Measurements from ENCODE around the gene ZNF581.
A peak's percentile ranks its signal among the peaks of the same experiment; 100 is the strongest.

ZNF581 gene

DNA sequence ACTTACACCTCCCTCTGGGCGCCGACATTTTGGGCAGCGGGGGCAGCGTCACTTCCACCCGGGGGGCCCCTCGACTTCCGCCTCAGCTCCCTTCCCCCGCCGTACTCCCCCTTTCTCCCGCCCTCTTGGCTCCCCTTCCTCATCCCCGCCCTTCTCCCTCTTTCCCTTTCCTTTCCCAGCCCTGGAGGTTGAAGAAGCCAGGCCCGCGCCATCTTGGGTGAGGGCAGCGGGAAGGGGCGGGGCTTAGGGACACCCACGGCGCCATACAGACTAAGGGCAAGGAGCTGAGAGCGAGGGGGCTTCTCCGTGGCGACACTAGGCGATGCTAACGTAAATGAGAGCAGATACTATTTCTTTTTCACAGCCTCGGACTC is 44.0 kb upstream of the ZNF581 start, which contains the start of gene FIZ1 (continued):
- TF ChIP-seq, protein P1, sequence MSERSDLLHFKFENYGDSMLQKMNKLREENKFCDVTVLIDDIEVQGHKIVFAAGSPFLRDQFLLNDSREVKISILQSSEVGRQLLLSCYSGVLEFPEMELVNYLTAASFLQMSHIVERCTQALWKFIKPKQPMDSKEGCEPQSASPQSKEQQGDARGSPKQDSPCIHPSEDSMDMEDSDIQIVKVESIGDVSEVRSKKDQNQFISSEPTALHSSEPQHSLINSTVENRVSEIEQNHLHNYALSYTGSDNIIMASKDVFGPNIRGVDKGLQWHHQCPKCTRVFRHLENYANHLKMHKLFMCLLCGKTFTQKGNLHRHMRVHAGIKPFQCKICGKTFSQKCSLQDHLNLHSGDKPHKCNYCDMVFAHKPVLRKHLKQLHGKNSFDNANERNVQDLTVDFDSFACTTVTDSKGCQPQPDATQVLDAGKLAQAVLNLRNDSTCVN (tag by site-specific recombination; optimal IDR thresholded peaks at IDR 0.05): no peak
- TF ChIP-seq ZBTB17 (tag by site-specific recombination; IDR thresholded peaks at IDR 0.05) (peak; percentile 99), ZNF76 (tag by site-specific recombination; IDR thresholded peaks at IDR 0.05; ENCODE audit: borderline replicate concordance, low read depth) (peak; percentile 89), PRDM1 (tag by site-specific recombination; IDR thresholded peaks at IDR 0.05) (peak; percentile 95), ZNF138 (tag by site-specific recombination; IDR thresholded peaks at IDR 0.05; ENCODE audit: borderline replicate concordance) (no peak), ZNF341 (tag by site-specific recombination; IDR thresholded peaks at IDR 0.05; ENCODE audit: low read depth) (0 out of 2 replicates have a peak, but pooled peaks have one; percentile 9), ZBTB7A (tag by site-specific recombination; IDR thresholded peaks at IDR 0.05; ENCODE audit: low read depth) (peak; percentile 88; the same call in 1 of the 2 replicates), ZNF366 (tag by site-specific recombination; conservative IDR thresholded peaks at IDR 0.05) (peak; percentile 100)
- TF ChIP-seq, protein P2, sequence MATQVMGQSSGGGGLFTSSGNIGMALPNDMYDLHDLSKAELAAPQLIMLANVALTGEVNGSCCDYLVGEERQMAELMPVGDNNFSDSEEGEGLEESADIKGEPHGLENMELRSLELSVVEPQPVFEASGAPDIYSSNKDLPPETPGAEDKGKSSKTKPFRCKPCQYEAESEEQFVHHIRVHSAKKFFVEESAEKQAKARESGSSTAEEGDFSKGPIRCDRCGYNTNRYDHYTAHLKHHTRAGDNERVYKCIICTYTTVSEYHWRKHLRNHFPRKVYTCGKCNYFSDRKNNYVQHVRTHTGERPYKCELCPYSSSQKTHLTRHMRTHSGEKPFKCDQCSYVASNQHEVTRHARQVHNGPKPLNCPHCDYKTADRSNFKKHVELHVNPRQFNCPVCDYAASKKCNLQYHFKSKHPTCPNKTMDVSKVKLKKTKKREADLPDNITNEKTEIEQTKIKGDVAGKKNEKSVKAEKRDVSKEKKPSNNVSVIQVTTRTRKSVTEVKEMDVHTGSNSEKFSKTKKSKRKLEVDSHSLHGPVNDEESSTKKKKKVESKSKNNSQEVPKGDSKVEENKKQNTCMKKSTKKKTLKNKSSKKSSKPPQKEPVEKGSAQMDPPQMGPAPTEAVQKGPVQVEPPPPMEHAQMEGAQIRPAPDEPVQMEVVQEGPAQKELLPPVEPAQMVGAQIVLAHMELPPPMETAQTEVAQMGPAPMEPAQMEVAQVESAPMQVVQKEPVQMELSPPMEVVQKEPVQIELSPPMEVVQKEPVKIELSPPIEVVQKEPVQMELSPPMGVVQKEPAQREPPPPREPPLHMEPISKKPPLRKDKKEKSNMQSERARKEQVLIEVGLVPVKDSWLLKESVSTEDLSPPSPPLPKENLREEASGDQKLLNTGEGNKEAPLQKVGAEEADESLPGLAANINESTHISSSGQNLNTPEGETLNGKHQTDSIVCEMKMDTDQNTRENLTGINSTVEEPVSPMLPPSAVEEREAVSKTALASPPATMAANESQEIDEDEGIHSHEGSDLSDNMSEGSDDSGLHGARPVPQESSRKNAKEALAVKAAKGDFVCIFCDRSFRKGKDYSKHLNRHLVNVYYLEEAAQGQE (tag by site-specific recombination; IDR thresholded peaks at IDR 0.05): 0 out of 2 replicates have a peak, but pooled peaks have one; percentile 11
- TF ChIP-seq, protein P3, sequence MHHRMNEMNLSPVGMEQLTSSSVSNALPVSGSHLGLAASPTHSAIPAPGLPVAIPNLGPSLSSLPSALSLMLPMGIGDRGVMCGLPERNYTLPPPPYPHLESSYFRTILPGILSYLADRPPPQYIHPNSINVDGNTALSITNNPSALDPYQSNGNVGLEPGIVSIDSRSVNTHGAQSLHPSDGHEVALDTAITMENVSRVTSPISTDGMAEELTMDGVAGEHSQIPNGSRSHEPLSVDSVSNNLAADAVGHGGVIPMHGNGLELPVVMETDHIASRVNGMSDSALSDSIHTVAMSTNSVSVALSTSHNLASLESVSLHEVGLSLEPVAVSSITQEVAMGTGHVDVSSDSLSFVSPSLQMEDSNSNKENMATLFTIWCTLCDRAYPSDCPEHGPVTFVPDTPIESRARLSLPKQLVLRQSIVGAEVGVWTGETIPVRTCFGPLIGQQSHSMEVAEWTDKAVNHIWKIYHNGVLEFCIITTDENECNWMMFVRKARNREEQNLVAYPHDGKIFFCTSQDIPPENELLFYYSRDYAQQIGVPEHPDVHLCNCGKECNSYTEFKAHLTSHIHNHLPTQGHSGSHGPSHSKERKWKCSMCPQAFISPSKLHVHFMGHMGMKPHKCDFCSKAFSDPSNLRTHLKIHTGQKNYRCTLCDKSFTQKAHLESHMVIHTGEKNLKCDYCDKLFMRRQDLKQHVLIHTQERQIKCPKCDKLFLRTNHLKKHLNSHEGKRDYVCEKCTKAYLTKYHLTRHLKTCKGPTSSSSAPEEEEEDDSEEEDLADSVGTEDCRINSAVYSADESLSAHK (tag by site-specific recombination; IDR thresholded peaks at IDR 0.05): peak; percentile 64

DNA sequence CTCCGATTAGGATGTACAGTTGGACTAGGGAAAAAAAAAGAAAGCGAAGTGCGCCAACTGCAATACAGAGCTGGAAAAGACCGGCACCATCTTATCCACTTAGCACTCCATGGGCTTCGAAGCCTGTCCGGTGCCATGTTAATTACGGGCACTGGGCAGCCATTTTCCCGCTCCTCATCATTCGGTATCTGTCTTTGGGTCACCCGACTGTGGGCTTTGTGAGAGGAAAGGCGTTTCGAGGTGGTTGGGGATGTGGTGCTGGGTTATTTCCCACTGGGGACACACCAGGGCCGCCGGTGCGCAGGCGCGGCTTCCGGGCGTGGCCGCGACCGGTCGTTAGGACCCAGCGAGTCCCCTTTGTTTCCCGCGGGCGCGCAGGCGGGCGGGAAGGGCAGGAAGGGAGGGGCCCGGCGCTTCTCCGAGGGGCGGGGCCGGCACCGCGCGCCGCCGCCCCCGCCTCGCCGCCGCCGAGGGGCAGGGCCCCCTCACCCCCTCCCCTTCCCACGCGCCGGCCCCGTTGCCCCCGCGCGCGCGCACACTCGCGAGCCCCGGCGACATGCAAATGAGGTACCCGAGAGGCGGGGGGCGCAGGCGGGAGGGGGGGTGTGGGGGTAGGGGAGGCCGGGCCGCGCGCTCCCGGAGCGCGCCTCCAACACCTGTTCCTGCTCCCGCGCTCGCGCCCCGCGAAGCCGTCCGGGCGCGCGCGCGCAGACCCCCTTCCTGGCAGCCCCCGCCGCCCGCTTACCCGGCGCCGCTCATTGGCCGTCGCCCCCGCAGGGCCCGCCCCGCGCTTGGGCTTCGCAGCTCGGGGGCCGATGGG is 43.4 kb upstream of the ZNF581 start, which contains the start of gene ZNF524:
ZNF524 (plus strand) TSS at position 447 of the 820 bp plus-strand sequence. CDS start 1,825 bp downstream, outside the sequence.
- POLR2A ChIA-PET: interaction anchor here (0.5 to 4.4 kb wide), 29 partner anchors 13 to 484 kb away, joined by 3 to 71 read pairs (median 6); partner anchors contain the start of genes CCDC106, HSPBP1, ISOC2 and KMT5C
- no peaks in the 10 kb centered on the region for H3K9me3 ChIP-seq (ENCODE audit: control insufficient read depth, insufficient read depth, low read depth, low read length)
- CTCF ChIA-PET: interaction anchor here (0.6 to 2.9 kb wide), 5 partner anchors 83 to 1174 kb away, joined by 3 to 9 read pairs (median 4); no protein-coding TSS in a partner anchor
- peaks cover 10 to 23% of the 10 kb centered on the region in 2 experiments for H3K36me3 ChIP-seq (ENCODE audit: control insufficient read depth in 2 of 2, insufficient read depth in 1 of 2, low read length in 2 of 2)
- H3K4me1 ChIP-seq (ENCODE audit: control insufficient read depth, insufficient read depth, low read length): peaks cover 3% of the 10 kb centered on the region; the same call in 1 of the 2 replicates
- peak within 1 kb of the TSS; percentile 97 for H3K27ac ChIP-seq (ENCODE audit: extremely low read depth, low read depth, low read length)
- H3K4me3 ChIP-seq (ENCODE audit: low read depth, low read length): peak within 1 kb of the TSS; percentile 97
- TF ChIP-seq ZFP69B (tag by site-specific recombination; IDR thresholded peaks at IDR 0.05): peak; percentile 63; the same call in 1 of the 2 replicates
- TF ChIP-seq KLF8 (tag by site-specific recombination; IDR thresholded peaks at IDR 0.05): peak; percentile 99
- 0 out of 2 replicates have a peak, but pooled peaks have one; percentile 39 for TF ChIP-seq ZSCAN23 (tag by site-specific recombination; IDR thresholded peaks at IDR 0.05)
- TF ChIP-seq ZNF544 (tag by site-specific recombination; IDR thresholded peaks at IDR 0.05): no peak
- TF ChIP-seq ZFP41 (tag by site-specific recombination; IDR thresholded peaks at IDR 0.05; ENCODE audit: borderline replicate concordance): no peak
- no peak for TF ChIP-seq ZNF354C (tag by site-specific recombination; IDR thresholded peaks at IDR 0.05; ENCODE audit: borderline replicate concordance, low read depth)
- no peak for TF ChIP-seq ZFHX2 (tag by site-specific recombination; conservative IDR thresholded peaks at IDR 0.05)
- peak; percentile 55; the same call in 1 of the 2 replicates for TF ChIP-seq ZSCAN30 (tag by site-specific recombination; IDR thresholded peaks at IDR 0.05)
- TF ChIP-seq, protein P1 (tag by site-specific recombination; optimal IDR thresholded peaks at IDR 0.05): peak; percentile 86
- no peak for TF ChIP-seq SALL2 (tag by site-specific recombination; IDR thresholded peaks at IDR 0.05; ENCODE audit: borderline replicate concordance)
- TF ChIP-seq ZSCAN16 (tag by site-specific recombination; IDR thresholded peaks at IDR 0.05): no peak; the same call in 1 of the 2 replicates
- peak; percentile 22; the same call in 1 of the 2 replicates for TF ChIP-seq ZNF558 (tag by site-specific recombination; IDR thresholded peaks at IDR 0.05)
- no peak for TF ChIP-seq ZNF521 (tag by site-specific recombination; IDR thresholded peaks at IDR 0.05)
- TF ChIP-seq YY2 (tag by site-specific recombination; IDR thresholded peaks at IDR 0.05): peak; percentile 98
- TF ChIP-seq GLI4 (tag by site-specific recombination; IDR thresholded peaks at IDR 0.05): 0 out of 2 replicates have a peak, but pooled peaks have one; percentile 44
- no peak; the same call in 1 of the 2 replicates for TF ChIP-seq ZNF629 (tag by site-specific recombination; IDR thresholded peaks at IDR 0.05)
- TF ChIP-seq ZNF48 (tag by site-specific recombination; IDR thresholded peaks at IDR 0.05): no peak
